GM12878 (cell line): ENCODE results near the gene ADGRB2. TPM values are rescaled to one million over a fixed set of nuclear protein-coding genes. Genes with fewer than 3 reads are reported as not detected.

Source experiments
- BRCA1 ChIP-seq: IDR thresholded peaks from 2 replicates; pipeline ENCODE4 v1.6.1; 2011; ENCODE audit warnings: low read depth, low read length, improper control_type of control experiment
- CBFB ChIP-seq: IDR thresholded peaks from 2 replicates; pipeline ENCODE4 v1.6.1; 2016; ENCODE audit warnings: antibody characterized with exemption, low read depth
- CHD4 ChIP-seq: fragments of 200-600 bp; sonication (generic); IDR thresholded peaks from 2 replicates; pipeline ENCODE4 v1.6.1; 2016; ENCODE audit warnings: mild to moderate bottlenecking
- FOS ChIP-seq: IDR thresholded peaks from 3 replicates; pipeline ENCODE4 v1.6.1; 2011; ENCODE audit warnings: borderline replicate concordance; ENCODE audit not compliant: insufficient read length; ENCODE audit errors: extremely low read depth
- FOXM1 ChIP-seq: IDR thresholded peaks from 2 replicates; pipeline ENCODE4 v1.6.1; 2012; ENCODE audit warnings: low read depth, mild to moderate bottlenecking, inconsistent platforms, low read length, moderate library complexity
- GABPA ChIP-seq: IDR thresholded peaks from 2 replicates; pipeline ENCODE4 v1.6.1; 2014; ENCODE audit warnings: antibody characterized with exemption, low read depth, mild to moderate bottlenecking, inconsistent platforms
- LARP7 ChIP-seq: fragments of 450-650 bp; IDR thresholded peaks from 2 replicates; pipeline ENCODE4 v1.6.1; 2017; ENCODE audit warnings: mild to moderate bottlenecking
- MYC ChIP-seq: IDR thresholded peaks from 2 replicates; pipeline ENCODE4 v1.6.1; 2011; ENCODE audit warnings: mild to moderate bottlenecking, low read length, moderate library complexity, inconsistent platforms; ENCODE audit not compliant: insufficient read depth, insufficient replicate concordance, insufficient read length, severe bottlenecking
- NKRF ChIP-seq: fragments of 450-650 bp; conservative IDR thresholded peaks from 2 replicates; pipeline ENCODE4 v1.6.1; 2017; ENCODE audit warnings: mild to moderate bottlenecking, moderate library complexity
- PKNOX1 ChIP-seq: fragments of 450-650 bp; IDR thresholded peaks from 2 replicates; pipeline ENCODE4 v1.6.1; 2016; ENCODE audit warnings: mild to moderate bottlenecking
- PML ChIP-seq: IDR thresholded peaks from 2 replicates; pipeline ENCODE4 v1.6.1; 2012; ENCODE audit warnings: low read length, inconsistent platforms
- RFX5 ChIP-seq: IDR thresholded peaks from 2 replicates; pipeline ENCODE4 v1.6.1; 2011; ENCODE audit warnings: low read depth, low read length, improper control_type of control experiment
- USF2 ChIP-seq: IDR thresholded peaks from 2 replicates; pipeline ENCODE4 v1.6.1; 2011; ENCODE audit warnings: low read depth, low read length, improper control_type of control experiment, borderline replicate concordance
- ZBTB40 ChIP-seq: fragments of 450-650 bp; IDR thresholded peaks from 2 replicates; pipeline ENCODE4 v1.6.1; 2016; ENCODE audit warnings: mild to moderate bottlenecking, moderate library complexity, borderline replicate concordance
- ZNF274 ChIP-seq: IDR thresholded peaks from one replicate; pipeline ENCODE4 v1.8.0; 2011; ENCODE audit not compliant: insufficient read length, insufficient read depth
- polyA plus RNA-seq, 11 experiments: library from polyadenylated mRNA; depleted of rRNA in 4 of 11; unstranded in 6 of 11; stranded (reverse) in 5 of 11; fragments of >200 nt; fragmentation: Nextera tagmentation in 4 of 11; fragmentation: Illumina TruSeq in 1 of 11; extraction: Ambion mirVana in 4 of 11; extraction: Trizol in 1 of 11; gene quantifications; 1 replicate in 1 of 11; 2 replicates in 10 of 11; pipeline versions ENCODE4 v1.2.1 to v1.2.3, GENCODE V29; 2011 to 2016; ENCODE audit warnings: inconsistent platforms in 2 of 11, missing spikeins in 2 of 11, low read depth in 1 of 11
- total RNA-seq, 4 experiments: library from RNA; depleted of rRNA in 3 of 4; stranded (reverse); fragments of >200 nt in 3 of 4; fragmentation: Illumina TruSeq in 1 of 4; extraction: Trizol in 1 of 4; gene quantifications; 2 replicates each; pipeline versions ENCODE4 v1.2.1 to v1.2.3, GENCODE V29; 2013 to 2021

The ADGRB2 gene
- total and polyA plus RNA-seq, 10 of the 15 experiments (the other 5 are each of a cell fraction or from before 2014, with no cell fraction given), result 0.11 to 0.33 (median 0.18) TPM; not detected in 4

GRCh38 chr1:31755197-31755611, 8.9 kb downstream of the ADGRB2 start (continued):
- TF ChIP-seq PKNOX1 (no peak), PML (no peak), MYC (no peak), FOXM1 (no peak), ZBTB40 (no peak), RFX5 (no peak), GABPA (no peak), CBFB (no peak), USF2 (no peak), FOS (no peak), NKRF (no peak), BRCA1 (no peak), ZNF274 (no peak), CHD4 (no peak), LARP7 (no peak)
